ENCODE results near the gene MYZAP.

MYZAP gene

DNA sequence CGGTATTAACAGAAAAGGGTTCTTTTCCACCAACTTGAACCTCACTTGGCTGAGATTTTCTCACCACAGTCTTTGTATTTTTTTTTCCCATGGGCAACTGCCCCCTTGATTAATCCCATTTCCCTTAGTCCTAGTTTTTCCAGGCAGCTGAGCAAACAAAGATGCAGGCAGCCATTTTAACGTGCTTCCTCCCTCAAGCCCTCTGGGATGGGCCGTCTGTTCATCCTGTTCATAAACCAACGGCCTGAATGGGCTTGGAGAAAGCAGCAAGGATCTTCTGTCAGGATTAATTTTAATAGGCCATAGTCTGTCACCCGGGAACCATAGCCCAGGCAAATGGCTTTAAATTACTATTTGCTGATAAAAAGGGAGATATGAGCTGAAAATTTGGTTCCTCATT lies 104.4 kb downstream of the MYZAP start:
- DNase-seq (ENCODE audit: low spot score): no peak

DNA sequence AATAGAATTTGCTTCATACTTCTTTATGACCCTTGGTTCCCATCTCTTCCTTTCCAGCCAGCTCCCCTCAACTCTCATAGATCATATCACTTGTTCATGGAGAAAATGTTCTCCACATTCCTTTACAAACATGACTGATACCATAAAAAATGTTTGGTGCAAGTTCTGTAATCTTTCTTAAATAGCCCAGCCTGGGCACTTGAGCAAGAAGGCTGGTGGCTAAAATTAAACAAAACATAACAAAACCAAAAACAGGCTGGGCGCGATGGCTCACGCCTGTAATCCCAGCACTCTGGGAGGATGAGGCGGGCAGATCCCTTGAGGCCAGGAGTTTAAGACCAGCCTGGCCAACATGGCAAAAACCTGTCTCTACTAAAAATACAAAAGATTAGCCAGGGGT lies 105.9 kb downstream of the MYZAP start:
- DNase-seq (ENCODE audit: low spot score): no peak

DNA sequence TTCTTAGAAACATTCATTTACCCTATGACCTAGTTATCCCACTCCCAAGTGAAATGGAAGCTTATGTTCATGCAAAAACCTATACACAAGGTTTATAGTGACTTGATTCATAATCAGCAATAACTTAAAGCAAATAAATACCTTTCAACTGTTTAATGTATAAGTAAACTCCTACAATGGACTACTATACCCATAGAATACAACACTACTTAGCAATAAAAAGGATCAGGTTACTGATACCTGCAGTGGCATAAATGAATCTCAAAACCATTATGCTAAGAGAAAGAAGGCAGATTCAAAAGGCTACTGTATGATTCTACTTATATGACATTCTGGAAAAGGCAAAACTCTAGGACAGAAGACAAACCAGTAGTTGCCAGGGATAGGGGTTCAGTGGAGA lies 106.5 kb downstream of the MYZAP start:
- DNase-seq (ENCODE audit: low spot score): no peak

DNA sequence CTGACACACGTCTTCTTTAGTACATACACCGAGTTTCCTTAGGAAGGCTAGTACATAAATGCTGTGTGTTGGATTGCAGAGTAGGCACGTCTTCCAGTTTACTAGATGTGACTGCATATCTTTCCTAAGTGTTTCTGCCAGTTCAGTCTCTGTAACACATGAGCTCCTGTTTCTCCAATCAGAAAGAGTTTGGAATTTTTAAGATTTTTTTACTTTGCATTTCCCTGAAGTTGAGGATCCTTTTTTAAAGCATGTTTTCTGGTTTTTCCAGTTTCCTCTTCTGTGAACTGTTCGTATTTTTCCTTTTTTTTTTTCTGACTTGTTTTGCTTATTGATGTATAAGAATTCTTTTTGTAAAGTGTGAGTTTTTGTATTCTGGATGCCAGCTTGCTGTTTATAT lies 107.3 kb downstream of the MYZAP start:
- DNase-seq (ENCODE audit: low spot score): no peak

DNA sequence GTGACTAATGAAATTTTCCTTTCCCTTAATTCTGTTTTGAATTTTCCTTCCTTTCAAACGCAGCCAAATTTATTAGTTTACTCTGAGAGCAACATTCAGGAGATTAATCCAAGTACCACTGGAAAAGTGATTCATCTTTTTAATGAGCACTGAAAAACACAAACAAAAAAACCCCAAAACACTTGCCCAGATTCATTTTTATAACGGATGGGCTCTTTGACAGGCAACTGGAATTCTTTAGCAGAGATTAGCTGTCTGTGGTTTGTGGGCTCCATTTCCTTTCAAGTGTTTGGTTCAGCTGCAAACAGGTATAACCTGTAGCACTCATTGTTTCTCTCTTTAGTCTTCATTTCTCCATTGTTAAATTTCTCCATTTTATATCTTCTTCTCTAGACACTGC lies 111.7 kb downstream of the MYZAP start:
- no peak for DNase-seq (ENCODE audit: low spot score)

DNA sequence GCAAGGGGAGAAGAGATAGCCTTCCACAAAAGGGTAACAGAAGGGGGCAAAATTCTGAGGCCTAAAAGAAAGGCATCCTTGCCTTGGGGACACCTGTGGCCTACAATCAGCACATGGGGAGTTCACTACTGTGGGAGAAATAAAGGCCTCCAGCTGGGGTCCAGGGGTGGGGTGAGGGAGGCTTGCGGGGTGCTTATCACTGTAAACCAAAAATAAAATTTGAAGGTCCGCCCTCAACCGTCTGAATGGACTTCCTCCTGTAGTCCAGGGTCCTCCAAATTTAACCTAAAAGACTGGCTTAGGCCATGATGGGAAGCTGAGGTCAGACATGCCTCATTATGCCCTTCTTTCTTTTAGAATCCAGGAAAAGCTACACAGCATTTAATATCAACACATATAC lies 112.7 kb downstream of the MYZAP start:
- no peak for DNase-seq (ENCODE audit: low spot score)

DNA sequence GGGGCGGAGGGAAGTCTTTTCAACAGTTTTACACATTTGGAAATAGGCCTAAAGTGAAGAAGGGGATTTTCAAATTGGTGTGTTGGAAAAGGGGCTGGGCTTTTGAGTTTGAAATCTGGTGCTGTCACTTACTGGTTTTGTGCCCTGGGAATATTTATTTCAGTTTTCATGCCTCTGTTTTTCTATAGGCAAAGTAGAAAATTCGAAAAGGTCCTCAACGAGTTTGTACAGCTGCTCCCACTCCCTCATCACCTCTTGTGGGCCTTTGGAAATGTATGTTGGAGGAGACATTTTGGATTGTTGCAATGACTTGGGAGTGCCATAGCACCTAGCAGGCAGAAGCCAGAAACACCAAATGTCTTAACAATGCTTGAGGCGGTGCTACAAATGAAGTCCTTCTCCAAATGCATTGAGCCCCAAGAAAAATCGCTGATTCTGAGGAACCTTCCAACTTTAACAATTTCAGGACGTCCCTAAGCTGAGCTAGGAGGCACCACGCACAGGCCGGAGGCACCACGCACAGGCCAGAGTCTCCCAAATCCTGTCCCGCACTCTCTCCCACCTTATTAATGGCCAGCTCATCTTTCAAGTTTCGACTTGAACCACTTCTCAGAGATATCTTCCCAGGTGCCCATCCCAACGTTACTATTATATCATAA lies 114.2 kb downstream of the MYZAP start:
- DNase-seq (ENCODE audit: low spot score): no peak

DNA sequence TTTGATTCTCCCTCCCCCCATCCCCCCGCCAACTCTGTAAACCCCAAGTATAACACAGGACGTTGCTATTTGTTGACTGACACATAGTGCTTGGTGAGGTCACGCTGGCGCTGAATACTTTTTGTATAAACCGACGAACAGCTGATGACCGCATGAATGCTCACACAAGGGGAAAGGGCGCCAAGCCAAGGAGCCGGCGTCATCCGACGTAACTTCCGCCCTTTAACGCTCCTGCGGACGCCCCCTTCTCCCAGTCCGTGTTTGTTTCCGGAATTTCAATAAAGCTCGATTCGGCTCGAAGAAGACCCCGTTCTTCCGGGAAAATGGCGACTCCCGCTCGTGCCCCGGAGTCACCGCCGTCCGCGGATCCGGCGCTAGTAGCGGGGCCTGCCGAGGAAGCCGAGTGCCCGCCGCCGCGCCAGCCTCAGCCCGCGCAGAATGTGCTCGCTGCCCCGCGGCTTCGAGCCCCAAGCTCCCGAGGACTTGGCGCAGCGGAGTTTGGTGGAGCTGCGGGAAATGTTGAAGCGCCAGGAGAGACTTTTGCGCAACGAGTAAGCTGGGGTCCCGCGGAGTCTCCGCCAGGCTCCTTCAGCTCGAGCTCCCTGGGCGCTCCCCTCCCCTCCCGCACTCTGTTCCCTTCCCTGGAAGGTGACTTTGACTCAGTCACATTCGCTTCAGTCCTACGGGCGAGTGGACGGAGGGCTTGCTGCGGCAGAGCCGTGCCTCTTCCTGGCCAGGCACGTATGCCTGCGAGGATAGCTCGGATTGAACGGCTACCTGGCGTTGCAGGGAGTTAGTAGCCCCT lies 114.9 kb downstream of the MYZAP start, which contains the start of gene POLR2M:
TSS of gene POLR2M (plus strand) at position 310 of the 805 bp plus-strand sequence. CDS start at position 439, 129 bp downstream.
- DNase-seq (ENCODE audit: low spot score): peak; percentile 72

DNA sequence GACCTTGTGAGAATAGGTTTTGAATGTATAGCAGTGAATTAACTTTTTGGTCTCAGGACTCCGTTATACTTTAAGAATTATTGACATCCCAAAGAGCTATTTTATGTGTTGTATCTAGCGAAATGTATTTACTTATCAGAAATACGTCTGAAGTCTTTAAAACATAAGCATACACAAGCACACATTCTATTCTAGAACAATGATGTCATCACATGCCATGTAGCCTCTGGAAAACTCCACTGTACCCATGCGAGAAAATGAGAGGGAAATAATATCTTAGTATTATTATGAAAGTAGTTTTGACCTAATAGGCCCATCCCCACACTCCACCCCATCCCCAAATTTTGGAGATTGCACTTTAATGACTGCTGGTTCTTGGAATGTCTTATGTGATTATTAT lies 116.3 kb downstream of the MYZAP start:
- no peak for DNase-seq (ENCODE audit: low spot score)

DNA sequence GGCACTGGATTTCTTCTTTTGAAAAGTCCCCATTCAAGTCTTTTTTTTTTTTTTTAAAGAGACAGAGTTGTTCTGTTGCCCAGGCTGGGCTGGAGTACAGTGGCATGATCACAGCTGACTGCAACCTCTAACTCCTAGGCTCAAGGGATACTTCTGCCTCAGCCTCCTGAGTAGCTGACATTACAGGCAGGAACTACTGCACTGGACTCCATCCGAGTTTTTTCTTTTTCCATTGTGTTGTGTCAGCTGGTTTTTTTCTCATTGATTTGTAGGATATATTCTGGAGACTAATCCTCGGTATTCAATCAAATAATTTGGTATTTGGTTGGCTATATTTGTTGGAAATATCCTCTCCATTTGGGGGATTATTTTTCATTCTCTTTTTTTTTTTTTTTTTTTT lies 126.6 kb downstream of the MYZAP start:
- no peak for DNase-seq (ENCODE audit: low spot score)

DNA sequence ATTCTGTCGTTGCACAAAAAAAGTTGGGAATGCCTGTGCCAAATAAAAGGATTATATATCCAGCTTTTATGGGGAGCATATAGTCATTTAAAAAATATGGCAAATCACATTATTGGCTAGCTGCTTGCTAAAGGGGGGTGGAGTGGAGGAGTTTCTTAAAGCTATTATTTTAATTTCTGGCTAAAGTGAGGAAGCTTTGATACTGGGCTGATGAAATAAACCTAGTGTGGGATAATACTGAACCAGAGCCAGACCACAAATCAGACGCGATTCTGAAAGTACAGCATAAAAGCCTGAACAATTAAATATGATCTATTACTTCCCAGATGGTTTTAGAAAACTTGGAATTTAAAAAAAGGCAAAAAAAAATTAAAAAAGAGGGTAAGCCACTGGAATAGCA lies 129.2 kb downstream of the MYZAP start:
- no peak for DNase-seq (ENCODE audit: low spot score)

DNA sequence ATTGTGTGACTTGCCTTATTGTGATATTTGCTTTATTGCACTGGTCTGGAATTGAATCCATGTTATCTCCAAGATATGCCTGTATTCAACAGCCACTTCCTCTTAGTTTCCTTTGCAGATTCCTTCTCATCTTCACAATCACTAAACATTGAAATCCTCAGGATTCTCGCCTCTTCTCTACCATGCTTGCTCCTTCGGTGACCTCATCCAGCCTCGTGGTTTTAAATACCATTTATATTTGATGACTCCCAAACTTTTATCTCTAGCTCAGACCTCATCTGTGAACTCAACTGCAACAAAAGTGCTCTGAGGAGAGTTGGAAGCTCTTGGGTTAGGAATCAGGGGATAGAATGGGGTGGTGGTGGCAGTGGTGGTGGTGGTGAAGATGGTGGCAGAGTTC lies 134.7 kb downstream of the MYZAP start:
- DNase-seq (ENCODE audit: low spot score): no peak

DNA sequence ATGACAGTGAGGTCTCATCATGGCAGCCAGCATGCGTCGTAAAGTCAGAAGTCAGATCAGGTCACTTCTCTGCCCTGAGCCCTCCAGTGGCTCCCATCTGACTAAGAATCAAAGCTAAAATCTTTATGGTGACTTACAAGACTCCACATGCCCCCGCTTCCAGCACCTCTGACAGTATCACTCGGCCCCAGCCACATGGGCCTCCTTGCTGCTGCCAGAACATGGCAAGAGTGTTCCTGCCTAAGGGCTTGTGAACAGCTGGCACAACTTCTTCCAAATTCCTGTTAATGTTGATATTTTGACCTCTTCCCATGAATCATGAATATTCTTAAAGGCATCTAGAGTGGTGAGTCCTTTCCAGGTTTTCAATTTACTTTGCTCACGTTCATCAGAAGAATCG lies 135.3 kb downstream of the MYZAP start:
- DNase-seq (ENCODE audit: low spot score): no peak

DNA sequence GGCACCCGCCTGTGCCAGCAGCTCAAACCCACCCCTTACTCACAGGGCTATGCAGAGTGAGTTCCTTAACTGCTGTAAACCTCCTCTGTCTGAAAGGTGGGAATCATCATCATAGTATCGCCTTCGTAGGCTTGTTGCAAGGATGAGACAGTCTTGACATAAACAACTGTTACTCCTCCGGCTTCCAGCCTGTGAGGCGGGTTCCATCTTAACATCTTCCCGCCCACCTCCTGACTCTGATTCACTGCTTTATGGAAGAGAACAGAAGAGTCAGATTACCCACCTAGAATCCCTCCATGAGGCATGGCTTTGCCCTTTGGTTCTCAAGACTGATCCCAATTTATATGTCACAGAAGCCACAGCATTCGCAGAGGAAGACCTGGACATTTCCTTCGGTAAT lies 136.7 kb downstream of the MYZAP start:
- no peak for DNase-seq (ENCODE audit: low spot score)

DNA sequence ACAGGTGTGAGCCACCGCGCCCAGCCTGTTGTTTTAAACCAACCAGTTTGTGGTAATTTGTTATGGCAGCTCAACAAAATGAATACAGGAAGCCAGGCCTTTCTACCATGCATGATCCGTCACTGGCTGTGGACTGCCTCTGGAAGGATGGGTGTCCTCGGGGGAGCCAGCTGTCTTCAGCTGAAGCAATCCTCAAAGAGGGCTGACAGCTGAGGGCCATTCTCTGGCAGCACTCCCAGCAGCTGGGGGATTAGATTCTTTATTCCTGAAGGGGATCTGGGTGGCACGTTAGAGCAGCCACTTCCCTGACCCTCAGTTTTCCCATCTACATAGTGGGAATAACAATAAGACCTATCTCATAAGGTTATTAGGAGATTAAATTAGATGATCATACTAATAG lies 139.2 kb downstream of the MYZAP start:
- no peak for DNase-seq (ENCODE audit: low spot score)

DNA sequence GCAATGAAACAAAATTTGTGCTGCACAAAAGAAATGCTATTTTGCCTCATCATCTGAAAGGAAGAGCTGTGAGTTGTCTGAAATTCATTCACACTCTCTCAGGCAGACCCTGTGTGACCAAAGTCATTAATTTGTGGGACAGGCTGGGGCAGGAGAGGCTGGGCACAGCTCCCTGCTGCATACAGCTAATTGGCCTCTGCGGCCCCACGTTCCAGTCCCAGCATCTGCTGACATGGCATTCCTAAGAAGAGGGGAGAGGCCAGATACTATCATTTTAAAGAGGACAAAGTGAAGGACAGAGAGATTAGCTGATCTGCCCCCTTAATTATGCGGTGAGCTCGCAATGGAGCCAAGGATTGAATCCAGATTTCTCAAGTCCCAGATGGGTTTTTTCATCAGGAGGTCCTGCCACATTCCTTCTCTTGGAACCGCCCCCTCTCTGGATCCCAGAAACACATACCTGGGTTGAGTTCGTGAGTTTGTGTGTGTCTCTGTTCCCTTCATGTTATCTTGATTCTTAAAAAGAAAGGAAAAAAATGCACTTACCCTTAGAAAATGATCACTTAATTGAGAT lies 139.9 kb downstream of the MYZAP start:
- DNase-seq (ENCODE audit: low spot score): no peak

DNA sequence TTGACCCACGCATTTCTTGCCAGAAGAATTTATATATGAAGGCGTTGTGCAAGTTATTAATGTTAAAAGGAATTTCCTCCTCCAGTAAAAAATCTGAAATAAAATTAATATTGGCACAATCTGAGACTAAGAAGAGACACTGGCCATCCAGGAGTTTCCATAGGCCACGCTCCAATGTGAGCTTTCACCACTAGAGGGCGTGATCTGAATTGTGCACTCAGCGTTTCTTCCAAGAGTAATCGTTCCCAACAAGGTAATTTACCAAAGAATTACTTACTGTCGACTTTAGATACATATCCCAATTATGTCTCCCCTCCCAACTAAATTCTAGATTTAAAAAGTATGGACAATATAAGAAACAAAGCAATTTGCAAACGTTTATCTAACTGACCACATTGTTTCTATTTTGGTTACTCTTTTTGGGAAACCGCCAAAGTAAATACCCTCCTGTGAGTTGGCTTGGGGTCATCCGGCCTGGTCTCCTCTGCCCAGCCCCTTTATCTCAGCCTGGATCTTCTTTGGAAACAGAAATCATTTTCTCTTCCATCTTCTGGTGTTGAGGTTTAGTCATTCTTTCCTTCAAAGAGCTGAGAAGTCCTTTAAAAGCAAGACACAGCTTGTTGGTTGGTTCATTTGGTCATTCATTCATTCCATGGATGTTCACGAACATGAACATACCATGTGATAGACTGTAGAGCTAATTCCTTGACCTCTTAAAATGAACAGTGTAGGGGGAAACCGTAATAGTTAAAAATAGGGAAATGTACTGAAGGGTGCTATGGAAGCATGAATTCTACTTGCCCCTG lies 141.0 kb downstream of the MYZAP start:
- peak; percentile 37 for DNase-seq (ENCODE audit: low spot score)

DNA sequence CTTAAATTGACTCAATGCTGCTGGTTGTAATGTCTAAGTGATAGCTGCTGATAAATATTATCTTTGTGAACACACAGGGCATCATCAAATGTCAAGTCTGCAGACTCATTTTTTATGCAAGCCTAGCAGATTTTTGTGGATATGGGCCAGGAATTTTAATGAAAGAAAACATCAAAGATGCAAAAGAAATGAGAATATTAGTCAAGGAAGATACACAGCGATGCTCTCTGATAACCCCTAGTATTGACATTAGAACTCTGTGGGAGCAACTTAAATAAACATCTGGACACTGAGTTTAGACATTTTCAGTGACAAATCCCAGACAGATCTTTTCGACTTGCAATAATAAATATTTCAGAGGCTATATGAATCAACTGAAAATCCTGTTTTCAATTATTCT lies 143.2 kb downstream of the MYZAP start:
- DNase-seq (ENCODE audit: low spot score): no peak

All from HuH-7 (cell line).